PC-9 (cell line): ENCODE data around the gene ATP11A. TPM values are rescaled to one million over a fixed set of nuclear protein-coding genes. Genes with fewer than 3 reads are reported as not detected.

Experiments
- Bru-seq: library from RNA; stranded (reverse); fragments of 400-500 nt; gene quantifications from one replicate; lab custom pipeline; 2021; lab: Mats Ljungman, UMichigan
- BruChase-seq, 2 experiments: library from RNA; stranded (reverse); fragments of 400-500 nt; gene quantifications; one replicate each; lab custom pipeline; 2021; lab: Mats Ljungman, UMichigan
- BruUV-seq: library from RNA; stranded (reverse); fragments of 400-500 nt; replicated peaks from 2 replicates; lab custom pipeline; 2021; lab: Mats Ljungman, UMichigan
- CTCF ChIA-PET: fragments of 300-600 bp; sonication (Branson Sonifier 250); formaldehyde crosslinking; loops from one replicate; lab custom pipeline; 2022; ENCODE audit warnings: antibody characterized with exemption; lab: Charles Lee
- POLR2A ChIA-PET: fragments of 300-600 bp; sonication (Branson Sonifier 250); formaldehyde crosslinking; loops from one replicate; lab custom pipeline; 2022; ENCODE audit warnings: antibody characterized with exemption; ENCODE audit not compliant: unreplicated experiment; lab: Charles Lee
- DNase-seq, 2 experiments: peaks; one replicate each; pipeline versions ENCODE4 v3.0.0 to v3.0.0-alpha.2; 2015 to 2022; ENCODE audit warnings: mixed read lengths in 1 of 2
- H2AFZ ChIP-seq: fragments of 200-600 bp; sonication (generic); 2 replicates; pipeline ENCODE4 v1.8.1; 2017; ENCODE audit warnings: antibody characterized with exemption
- H3F3A ChIP-seq: fragments of 200-600 bp; sonication (generic); 2 replicates; pipeline ENCODE4 v1.8.1; 2017; ENCODE audit warnings: antibody characterized with exemption, mild to moderate bottlenecking, low read depth; ENCODE audit not compliant: insufficient read depth
- H3K27ac ChIP-seq: fragments of 200-600 bp; sonication (generic); 2 replicates; pipeline ENCODE4 v1.6.1; 2016; ENCODE audit warnings: mixed run types
- H3K27me3 ChIP-seq: fragments of 200-600 bp; sonication (generic); 2 replicates; pipeline ENCODE4 v1.6.1; 2016; ENCODE audit warnings: low read depth, mixed run types; ENCODE audit not compliant: insufficient read depth
- H3K36me3 ChIP-seq: fragments of 200-600 bp; sonication (generic); 2 replicates; pipeline ENCODE4 v1.6.1; 2016; ENCODE audit warnings: low read depth, mixed run types
- H3K4me1 ChIP-seq: fragments of 200-600 bp; sonication (generic); replicated peaks from 2 replicates; pipeline ENCODE4 v1.6.1; 2016; ENCODE audit warnings: mixed run types; ENCODE audit not compliant: insufficient read depth
- H3K4me2 ChIP-seq: fragments of 200-600 bp; sonication (generic); 2 replicates; pipeline ENCODE4 v1.6.1; 2017; ENCODE audit warnings: mixed run types
- H3K4me3 ChIP-seq: fragments of 200-600 bp; sonication (generic); 2 replicates; pipeline ENCODE4 v1.6.1; 2016; ENCODE audit warnings: mixed run types
- H3K79me2 ChIP-seq: fragments of 200-600 bp; sonication (generic); 2 replicates; pipeline ENCODE4 v1.6.1; 2017; ENCODE audit warnings: low read depth, mixed run types
- H3K9me2 ChIP-seq: fragments of 200-600 bp; sonication (generic); 2 replicates; pipeline ENCODE4 v1.8.1; 2017; ENCODE audit warnings: mild to moderate bottlenecking; ENCODE audit not compliant: insufficient read depth
- H3K9me3 ChIP-seq: fragments of 200-600 bp; sonication (generic); 2 replicates; pipeline ENCODE4 v1.8.1; 2016; ENCODE audit warnings: low read depth; ENCODE audit not compliant: insufficient read depth
- H4K20me1 ChIP-seq: fragments of 200-600 bp; sonication (generic); 2 replicates; pipeline ENCODE4 v1.8.1; 2017; ENCODE audit not compliant: insufficient read depth
- EZH2 ChIP-seq: fragments of 200-600 bp; sonication (generic); IDR thresholded peaks from 2 replicates; pipeline ENCODE4 v1.8.0; 2017; ENCODE audit warnings: antibody characterized with exemption, low read depth
- intact Hi-C: fragments of 100-400 bp; cut with micrococcal nuclease; formaldehyde crosslinking; loops from one replicate; pipeline ENCODE4 v1.10.0; 2022; ENCODE audit not compliant: unreplicated experiment
- long read RNA-seq: library from polyadenylated mRNA; stranded (forward); transcript quantifications from one replicate; pipeline ENCODE4 v2.0.0, GENCODE V29; 2022
- total RNA-seq: library from RNA; stranded (reverse); gene quantifications from 2 replicates; pipeline ENCODE4 v1.2.3, GENCODE V29; 2021
- TF ChIP-seq, protein P1 (sequence below): fragments of 200-600 bp; sonication (generic); conservative IDR thresholded peaks from 2 replicates; pipeline ENCODE4 v1.6.1; 2017; ENCODE audit warnings: mixed run types, antibody characterized with exemption, mild to moderate bottlenecking, moderate library complexity

ATP11A gene
- 65.6 and 92.2 TPM in 2 replicates for total RNA-seq
- percentile 76 among the genes with signal in this experiment for Bru-seq, nascent RNA
- percentile 84 among the genes with signal in this experiment for BruChase-seq, experiment 1, labeled RNA remaining after a 2-hour chase
- percentile 84 among the genes with signal in this experiment for BruChase-seq, experiment 2, labeled RNA remaining after a 6-hour chase
- long read RNA-seq, transcript ATP11A-217 (1 exons, 3,542 nt), result major isoform, 9 of 24 reads
- long read RNA-seq, partial matches to known transcripts, result 1 of 24 reads
- long read RNA-seq, other reads (novel, unspliced or antisense), result 14 of 24 reads

GRCh38 chr13:112689303-112690245, at the start of gene ATP11A:
Gene ATP11A, plus strand, starts transcription at chr13:112690038. Its CDS starts 379 bp downstream, at chr13:112690417.
- Histone ChIP-seq H3K4me1 (peaks cover 50% of the 10 kb centered on the region), H3K4me3 (peak within 1 kb of the TSS; percentile 97), H3K27ac (0 out of 2 replicates have a peak within 1 kb of the TSS, but pooled peaks have one; percentile 13), H3K36me3 (no peaks in the 10 kb centered on the region), H3K4me2 (peak within 1 kb of the TSS; percentile 89), H3K9me3 (no peaks in the 10 kb centered on the region), H4K20me1 (peaks cover 14% of the 10 kb centered on the region), H2AFZ (peak within 1 kb of the TSS; percentile 88), H3K79me2 (peaks cover 42% of the 10 kb centered on the region), H3K27me3 (no peaks in the 10 kb centered on the region), H3F3A (peaks cover 40% of the 10 kb centered on the region), H3K9me2 (no peaks in the 10 kb centered on the region)
- CTCF ChIA-PET, result interaction anchor here (0.5 kb wide), 1 partner anchor 22 kb away, joined by 3 read pairs; no protein-coding TSS in a partner anchor
- intact Hi-C loops, result loop anchor here (1.0 kb wide), 1 partner anchor 36 kb away; no protein-coding TSS in a partner anchor
- TF ChIP-seq, protein P1, sequence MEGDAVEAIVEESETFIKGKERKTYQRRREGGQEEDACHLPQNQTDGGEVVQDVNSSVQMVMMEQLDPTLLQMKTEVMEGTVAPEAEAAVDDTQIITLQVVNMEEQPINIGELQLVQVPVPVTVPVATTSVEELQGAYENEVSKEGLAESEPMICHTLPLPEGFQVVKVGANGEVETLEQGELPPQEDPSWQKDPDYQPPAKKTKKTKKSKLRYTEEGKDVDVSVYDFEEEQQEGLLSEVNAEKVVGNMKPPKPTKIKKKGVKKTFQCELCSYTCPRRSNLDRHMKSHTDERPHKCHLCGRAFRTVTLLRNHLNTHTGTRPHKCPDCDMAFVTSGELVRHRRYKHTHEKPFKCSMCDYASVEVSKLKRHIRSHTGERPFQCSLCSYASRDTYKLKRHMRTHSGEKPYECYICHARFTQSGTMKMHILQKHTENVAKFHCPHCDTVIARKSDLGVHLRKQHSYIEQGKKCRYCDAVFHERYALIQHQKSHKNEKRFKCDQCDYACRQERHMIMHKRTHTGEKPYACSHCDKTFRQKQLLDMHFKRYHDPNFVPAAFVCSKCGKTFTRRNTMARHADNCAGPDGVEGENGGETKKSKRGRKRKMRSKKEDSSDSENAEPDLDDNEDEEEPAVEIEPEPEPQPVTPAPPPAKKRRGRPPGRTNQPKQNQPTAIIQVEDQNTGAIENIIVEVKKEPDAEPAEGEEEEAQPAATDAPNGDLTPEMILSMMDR, result no peak
- no peak for TF ChIP-seq EZH2
- BruUV-seq, result TSS peak; percentile 47
- POLR2A ChIA-PET, result interaction anchor here (0.6 kb wide), 1 partner anchor 110 kb away, joined by 3 read pairs; no protein-coding TSS in a partner anchor
- peak; percentile 72 to 91 for DNase-seq

DNA sequence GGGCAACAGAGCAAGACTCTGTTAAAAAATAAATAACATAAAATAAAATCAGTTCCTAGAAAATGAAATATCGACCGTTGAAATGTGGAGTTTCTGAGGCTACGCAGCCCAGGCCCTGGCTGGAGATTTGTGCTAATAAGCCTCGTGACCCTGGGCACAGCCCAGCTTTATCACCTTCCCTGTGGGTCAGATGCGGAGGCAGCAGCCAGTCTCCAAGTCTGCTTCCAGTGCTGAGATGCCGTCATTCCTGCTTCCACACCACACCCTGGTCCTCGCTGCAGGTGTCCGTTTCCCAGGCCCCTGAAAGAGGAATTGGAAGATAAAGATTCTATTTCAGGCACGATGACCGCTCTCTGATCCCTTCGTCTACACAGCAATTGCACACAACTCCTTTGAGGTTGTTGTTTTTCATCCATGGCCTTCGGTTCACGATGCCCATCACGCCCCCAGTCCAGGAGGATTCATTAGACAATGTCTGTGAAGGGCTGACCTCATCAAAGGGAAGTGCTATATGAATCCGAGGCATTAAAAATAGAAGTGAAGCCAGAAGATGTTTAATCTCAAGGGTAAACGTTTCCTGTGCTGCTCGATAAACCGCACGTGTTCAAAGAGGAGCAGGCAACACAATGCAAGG, 48.3 kb upstream of the ATP11A start:
- no peaks in the 10 kb centered on the region for H3K36me3 ChIP-seq
- no peak overlapping the region for H3K4me3 ChIP-seq
- H3K4me2 ChIP-seq, result no peak overlapping the region
- ChIA-PET POLR2A (no interaction called here), CTCF (no interaction called here)
- no peaks in the 10 kb centered on the region for H3K9me2 ChIP-seq
- H3K79me2 ChIP-seq, result no peaks in the 10 kb centered on the region
- no peak overlapping the region for H3K27ac ChIP-seq
- BruUV-seq, result no TSS peak
- peaks cover 21% of the 10 kb centered on the region for H3K27me3 ChIP-seq
- no peaks in the 10 kb centered on the region for H3F3A ChIP-seq
- intact Hi-C loops, result no loop called here
- TF ChIP-seq, protein P1, result no peak
- no peak for TF ChIP-seq EZH2
- H3K9me3 ChIP-seq, result no peaks in the 10 kb centered on the region
- DNase-seq, result no peak
- H2AFZ ChIP-seq, result no peak overlapping the region
- no peaks in the 10 kb centered on the region for H4K20me1 ChIP-seq
- no peaks in the 10 kb centered on the region for H3K4me1 ChIP-seq

DNA sequence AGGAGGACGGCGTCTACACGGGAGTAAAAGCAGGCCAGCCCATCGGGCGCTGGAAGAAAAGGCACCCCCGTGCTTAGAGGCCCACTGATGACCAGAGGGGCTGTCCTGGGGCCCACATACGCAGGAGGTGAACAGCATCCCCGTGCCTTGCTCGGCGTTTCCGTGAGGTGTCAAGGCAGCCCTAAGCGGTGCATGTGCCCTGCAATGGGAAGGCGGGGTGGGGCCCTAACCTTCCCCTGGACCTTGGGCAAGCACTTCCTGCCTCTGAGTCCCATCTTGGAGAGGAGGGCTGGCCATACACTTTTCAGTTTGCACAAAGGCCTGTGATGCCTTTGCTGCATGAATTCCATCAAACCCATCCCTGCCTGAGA, 47.8 kb upstream of the ATP11A start:
- no TSS peak for BruUV-seq
- no peaks in the 10 kb centered on the region for H4K20me1 ChIP-seq
- POLR2A ChIA-PET, result no interaction called here
- CTCF ChIA-PET, result no interaction called here
- H3K9me3 ChIP-seq, result no peaks in the 10 kb centered on the region
- intact Hi-C loops, result no loop called here
- peaks cover 16% of the 10 kb centered on the region; the same call in 1 of the 2 replicates for H3K27me3 ChIP-seq
- H3K79me2 ChIP-seq, result no peaks in the 10 kb centered on the region
- no peaks in the 10 kb centered on the region for H3K36me3 ChIP-seq
- H3K4me1 ChIP-seq, result no peaks in the 10 kb centered on the region
- H3K4me2 ChIP-seq, result no peak overlapping the region
- H3K27ac ChIP-seq, result no peak overlapping the region
- no peak overlapping the region for H3K4me3 ChIP-seq
- no peak overlapping the region for H2AFZ ChIP-seq
- TF ChIP-seq, protein P1, result no peak
- no peaks in the 10 kb centered on the region for H3K9me2 ChIP-seq
- no peaks in the 10 kb centered on the region for H3F3A ChIP-seq
- no peak for DNase-seq
